Non-pigmented ciliary epithelial cell (primary cell): ENCODE results near the gene PRSS1.
"Not testable (repeated sequence)": the region's sequence is repeated elsewhere in the genome, so short reads cannot be mapped to it uniquely, and the experiment has no call there.

ENCODE experiments used
- DNase-seq: peaks from one replicate; pipeline ENCODE4 v3.0.0-alpha.2; 2010; ENCODE audit warnings: low read depth

Gene PRSS1

GRCh38 chr7:142746264-142746663, 3.0 kb upstream of the PRSS1 start:
- DNase-seq: no peak

- not testable (repeated sequence) for DNase-seq
These were observed 862 bp upstream of the PRSS1 start for GRCh38 chr7:142748410-142748809.

GRCh38 chr7:142750321-142750938, 1.2 kb downstream of the PRSS1 start:
- DNase-seq: no peak

GRCh38 chr7:142751526-142752175, 2.4 kb downstream of the PRSS1 start:
- DNase-seq: not testable (repeated sequence)

GRCh38 chr7:142752376-142753225, 3.3 kb downstream of the PRSS1 start:
- DNase-seq: no peak

GRCh38 chr7:142753366-142753765, 4.1 kb downstream of the PRSS1 start:
- DNase-seq: no peak

- not testable (repeated sequence) for DNase-seq
These were observed 4.7 kb downstream of the PRSS1 start for GRCh38 chr7:142753925-142754491.

- DNase-seq: no peak
These were observed 5.7 kb downstream of the PRSS1 start for GRCh38 chr7:142754681-142755575.

- DNase-seq: not testable (repeated sequence)
These were observed 9.0 kb downstream of the PRSS1 start for GRCh38 chr7:142758312-142758711.

GRCh38 chr7:142759433-142759832, 10.2 kb downstream of the PRSS1 start:
- DNase-seq: no peak

- DNase-seq: no peak
These were observed 10.9 kb downstream of the PRSS1 start for GRCh38 chr7:142760071-142760642.

- not testable (repeated sequence) for DNase-seq
These were observed 12.3 kb downstream of the PRSS1 start for GRCh38 chr7:142761606-142762005.

GRCh38 chr7:142762104-142762503, 12.8 kb downstream of the PRSS1 start:
- DNase-seq: no peak

GRCh38 chr7:142767451-142767850, 18.2 kb downstream of the PRSS1 start:
- no peak for DNase-seq

- no peak for DNase-seq
These were observed 18.6 kb downstream of the PRSS1 start for GRCh38 chr7:142767861-142768260.

- not testable (repeated sequence) for DNase-seq
These were observed 19.6 kb downstream of the PRSS1 start for GRCh38 chr7:142768885-142769284.

GRCh38 chr7:142770661-142771352, 21.5 kb downstream of the PRSS1 start, which contains the start of gene PRSS2:
Gene PRSS2 (plus strand): TSS chr7:142770970. CDS start chr7:142770983, 13 bp downstream.
- DNase-seq: no peak

- no peak for DNase-seq
These were observed 22.1 kb downstream of the PRSS1 start for GRCh38 chr7:142771353-142771723.

GRCh38 chr7:142772051-142772450, 22.8 kb downstream of the PRSS1 start:
- no peak for DNase-seq

GRCh38 chr7:142772673-142773072, 23.4 kb downstream of the PRSS1 start:
- DNase-seq: no peak
